Panc1 (cell line): ENCODE measurements around the gene TFF1.

Source experiments
- CTCF ChIP-seq: fragments of 450-650 bp; IDR thresholded peaks from 2 replicates; pipeline ENCODE4 v1.5.1; 2017; ENCODE audit warnings: mild to moderate bottlenecking
- POLR2AphosphoS5 ChIP-seq: IDR thresholded peaks from 2 replicates; pipeline ENCODE4 v1.6.1; 2012; ENCODE audit warnings: mild to moderate bottlenecking, low read depth, low read length, moderate library complexity

DNA sequence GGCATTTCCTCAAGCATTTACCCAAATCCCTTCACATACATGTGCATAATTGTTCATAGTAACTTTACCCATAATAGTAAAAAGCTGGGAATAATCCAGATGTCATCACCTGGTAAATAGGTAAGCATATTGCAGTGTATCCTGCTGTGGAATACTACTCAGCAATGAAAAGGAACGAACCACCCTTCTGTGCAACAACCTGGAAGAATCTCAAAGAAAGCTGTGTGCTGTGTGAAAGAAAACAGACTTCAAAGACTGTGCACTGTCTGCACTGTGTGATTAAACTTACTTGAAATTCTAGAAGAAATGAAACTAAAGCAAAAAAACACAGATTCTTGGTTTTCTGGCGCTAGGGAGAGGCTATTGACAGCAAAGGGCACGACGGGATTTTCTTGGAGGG, 29.1 kb downstream of the TFF1 start:
- TF ChIP-seq CTCF (no peak), POLR2AphosphoS5 (no peak)
